Eye (tissue), 1 donor: ENCODE results near the gene BUD23.
"Not testable (repeated sequence)": the region's sequence is repeated elsewhere in the genome, so short reads cannot be mapped to it uniquely, and the experiment has no call there.

Experiments
- DNase-seq: peaks from one replicate; pipeline ENCODE4 v3.0.0-alpha.2; 2015

BUD23 gene, protein sequence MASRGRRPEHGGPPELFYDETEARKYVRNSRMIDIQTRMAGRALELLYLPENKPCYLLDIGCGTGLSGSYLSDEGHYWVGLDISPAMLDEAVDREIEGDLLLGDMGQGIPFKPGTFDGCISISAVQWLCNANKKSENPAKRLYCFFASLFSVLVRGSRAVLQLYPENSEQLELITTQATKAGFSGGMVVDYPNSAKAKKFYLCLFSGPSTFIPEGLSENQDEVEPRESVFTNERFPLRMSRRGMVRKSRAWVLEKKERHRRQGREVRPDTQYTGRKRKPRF

DNA sequence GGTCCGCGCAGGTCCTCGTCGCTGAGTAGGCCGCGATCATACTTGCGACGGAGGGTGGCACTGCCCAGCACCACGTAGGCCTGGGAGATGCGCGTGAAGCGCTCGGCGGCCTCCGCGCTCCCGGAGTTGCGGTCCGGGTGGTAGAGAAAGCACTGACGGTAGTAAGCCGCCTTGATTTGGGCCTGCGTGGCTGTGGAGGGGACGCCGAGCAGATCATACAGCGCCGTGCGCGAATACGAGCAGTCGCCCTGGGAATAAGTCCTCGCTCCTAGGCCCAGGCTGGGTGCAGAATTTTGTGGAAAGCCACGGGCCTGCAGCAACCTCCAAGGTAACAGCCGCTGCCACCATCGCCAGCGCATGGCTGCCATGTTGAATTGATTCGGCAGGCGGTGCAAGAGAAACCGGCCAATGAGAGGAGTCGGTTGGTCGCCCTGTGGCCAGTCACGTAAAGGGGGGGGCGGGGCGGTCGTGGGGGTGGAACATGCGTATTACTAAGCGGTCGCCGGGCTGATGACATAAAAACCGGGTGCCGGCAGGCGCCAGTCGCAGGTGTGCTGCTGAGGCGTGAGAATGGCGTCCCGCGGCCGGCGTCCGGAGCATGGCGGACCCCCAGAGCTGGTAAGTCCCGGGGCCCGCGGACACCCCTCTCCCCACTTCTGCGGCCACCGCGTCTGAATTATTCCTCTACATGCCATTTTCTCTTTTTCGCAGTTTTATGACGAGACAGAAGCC, at the start of gene BUD23, which contains the start of gene DNAJC30:
TSS of gene BUD23 (plus strand) at position 542 of the 732 bp plus-strand sequence. CDS start at position 571, 29 bp downstream.
TSS of gene DNAJC30 (minus strand) at position 398 of the 732 bp plus-strand sequence. CDS start at position 368, 30 bp downstream.
- DNase-seq: peak; percentile 97

GRCh38 chr7:73633844-73634243, 49.6 kb upstream of the BUD23 start:
- DNase-seq: no peak

- DNase-seq: no peak
Observed at GRCh38 chr7:73635428-73636200, 47.8 kb upstream of the BUD23 start.

DNA sequence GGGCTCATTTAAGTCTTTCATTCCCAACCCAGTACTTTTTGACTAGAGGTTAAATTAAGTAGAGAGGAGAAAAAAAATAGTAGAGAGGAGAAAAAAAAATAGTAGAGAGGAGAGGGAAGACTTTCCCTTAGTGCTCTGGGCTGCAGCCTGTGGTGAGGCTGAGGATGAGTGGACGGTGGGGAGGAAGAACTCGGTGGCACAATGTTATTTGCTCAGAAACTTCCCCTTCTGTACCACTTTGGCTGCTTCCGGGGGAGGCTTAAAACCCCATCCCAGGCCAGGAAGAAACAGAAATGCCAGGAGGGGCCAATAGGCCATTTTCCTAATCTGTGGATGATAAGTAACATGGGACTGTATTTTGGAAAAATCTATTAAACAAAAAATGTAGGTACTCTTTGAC, 44.5 kb upstream of the BUD23 start:
- DNase-seq: no peak

- no peak for DNase-seq
Observed at GRCh38 chr7:73642834-73643233, 40.6 kb upstream of the BUD23 start.

DNA sequence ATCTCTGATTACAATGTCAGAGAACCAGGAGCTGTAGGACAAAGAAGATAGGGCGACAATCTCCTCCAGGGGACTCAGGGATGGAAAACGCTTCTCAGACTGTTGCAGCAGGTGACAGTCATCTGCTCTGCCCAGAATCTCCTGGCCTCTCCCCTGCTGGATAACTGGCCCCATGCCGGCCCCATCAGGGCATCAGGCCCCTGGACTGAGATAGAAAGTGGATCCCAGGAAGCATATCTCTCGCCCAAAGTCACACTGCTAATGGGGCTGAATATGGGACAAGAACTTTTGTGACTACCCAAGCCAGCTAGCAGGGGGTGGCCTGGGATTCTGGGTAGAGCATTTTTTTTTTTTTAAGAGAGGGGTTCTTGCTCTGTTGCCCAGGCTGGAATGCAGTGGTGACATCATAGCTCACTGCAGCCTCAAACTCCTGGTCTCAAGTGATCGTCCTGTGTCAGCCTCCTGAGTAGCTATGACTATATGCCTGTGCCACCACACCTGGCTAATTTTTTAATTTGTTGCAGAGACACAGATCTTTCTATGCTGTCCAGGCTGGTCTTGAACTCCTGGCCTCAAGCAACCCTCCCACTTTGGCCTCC, 38.6 kb upstream of the BUD23 start:
- no peak for DNase-seq

DNA sequence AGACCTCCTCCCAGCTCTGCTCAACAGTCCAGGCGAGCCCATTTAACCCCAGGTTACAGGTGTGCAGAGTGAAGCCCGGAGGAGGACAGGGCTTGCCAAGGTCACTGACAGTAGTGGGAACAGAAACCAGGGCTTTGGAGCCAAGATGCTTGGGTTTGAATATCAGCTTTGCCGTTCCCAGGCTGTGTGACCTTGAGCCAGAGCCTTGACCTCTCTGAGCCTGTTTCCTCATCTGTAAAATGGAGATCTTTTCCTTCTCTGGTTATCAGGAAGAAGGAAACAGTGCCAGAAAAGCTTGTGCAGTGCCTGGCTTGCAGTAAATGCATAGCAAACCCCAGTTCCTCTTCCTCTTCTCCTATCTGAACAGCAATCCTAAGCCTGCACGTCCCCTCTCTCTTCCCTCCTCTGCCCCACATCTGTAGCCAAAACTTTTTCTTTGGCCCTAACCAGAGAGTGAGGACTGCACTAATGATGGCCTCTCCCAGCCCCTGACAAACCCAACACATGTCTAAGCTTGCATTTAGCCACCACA, 37.7 kb upstream of the BUD23 start:
- no peak for DNase-seq

DNA sequence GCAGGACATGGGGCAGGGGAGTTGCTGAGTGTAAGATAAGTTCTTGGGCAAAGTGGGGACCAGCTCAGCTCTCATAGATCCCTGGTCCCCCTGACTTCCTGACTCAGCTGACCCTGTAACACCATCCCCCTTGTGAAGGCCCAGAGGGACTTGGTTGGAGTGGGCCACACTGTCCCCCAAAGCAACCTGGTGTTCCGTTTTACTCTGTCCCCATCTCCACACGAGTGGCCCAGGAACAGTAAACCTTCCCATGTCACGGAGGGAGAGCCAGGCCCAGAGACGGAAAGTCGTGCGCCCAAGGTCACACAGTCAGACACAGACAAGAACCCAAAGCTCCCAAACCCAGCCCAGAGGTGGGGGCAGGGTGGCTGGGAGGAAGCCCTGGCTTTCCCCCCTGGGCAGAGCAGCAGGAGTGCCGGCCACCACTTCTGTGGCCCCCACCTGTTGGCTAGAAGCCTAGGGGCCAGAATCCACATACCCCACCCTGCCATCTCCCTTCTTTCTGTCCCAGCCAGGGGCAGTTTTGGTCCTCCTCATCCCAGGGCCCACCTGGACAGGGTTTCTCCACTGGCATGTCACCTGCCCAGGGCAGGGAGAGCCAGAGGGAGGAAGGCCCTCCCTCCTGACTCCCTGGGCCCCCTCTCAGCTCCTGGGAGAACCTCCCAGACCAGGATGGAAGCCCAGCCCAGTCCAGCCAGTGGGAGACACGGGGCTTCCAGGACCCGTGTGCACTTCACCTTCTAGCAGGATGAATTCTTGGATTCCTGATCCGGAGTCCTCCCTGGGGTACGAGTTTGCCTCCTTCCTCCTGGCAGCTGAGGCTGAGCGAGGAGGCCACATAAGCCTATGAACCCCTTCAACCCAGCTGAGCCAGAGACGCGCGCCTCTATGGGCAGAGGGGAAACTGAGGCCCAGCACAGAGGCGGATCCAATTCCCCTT, 36.3 kb upstream of the BUD23 start:
- no peak for DNase-seq

DNA sequence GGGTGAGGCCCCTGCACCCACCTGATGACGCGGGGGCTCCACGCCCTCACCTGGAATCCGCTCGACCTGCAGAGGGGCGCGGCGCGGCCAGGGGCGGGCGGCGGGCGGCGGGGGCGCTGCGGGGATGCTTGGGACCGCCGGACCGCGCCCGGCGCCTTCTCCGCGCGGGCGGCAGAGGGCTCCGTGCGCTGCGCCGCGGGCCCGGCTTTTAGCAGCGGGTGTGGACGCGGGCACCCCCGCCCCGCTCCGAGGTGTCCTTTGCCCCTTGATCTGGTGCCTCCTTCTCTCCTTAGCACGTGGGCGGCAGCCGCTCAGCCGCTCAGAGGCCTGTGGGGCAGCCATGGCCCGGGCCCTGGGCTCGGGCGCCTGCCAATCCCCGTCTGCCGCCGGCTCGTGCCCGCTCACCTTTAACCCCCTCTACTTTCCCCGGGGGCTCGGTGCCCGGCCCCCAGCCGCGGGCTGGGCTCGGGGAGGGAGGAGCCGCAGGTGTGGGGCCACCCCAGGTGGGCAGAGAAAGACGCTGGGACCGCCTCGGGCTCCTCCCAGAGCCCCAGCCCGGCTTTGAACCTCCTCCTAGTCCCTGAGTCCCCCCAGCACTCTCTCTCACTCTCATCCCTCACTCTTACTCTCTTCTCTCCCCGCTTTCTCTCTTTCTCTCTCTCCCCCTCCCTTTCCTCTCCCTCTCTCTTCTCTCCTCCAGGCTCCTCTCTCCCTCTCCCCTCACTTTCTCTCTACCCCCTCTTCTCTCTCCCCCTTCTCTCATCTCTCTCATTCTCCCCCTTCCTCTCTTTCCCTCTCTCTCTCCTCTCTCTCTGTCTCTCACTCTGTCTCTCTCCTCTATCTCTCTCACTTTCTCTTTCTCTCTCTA, 35.4 kb upstream of the BUD23 start:
- DNase-seq: peak; percentile 50

DNA sequence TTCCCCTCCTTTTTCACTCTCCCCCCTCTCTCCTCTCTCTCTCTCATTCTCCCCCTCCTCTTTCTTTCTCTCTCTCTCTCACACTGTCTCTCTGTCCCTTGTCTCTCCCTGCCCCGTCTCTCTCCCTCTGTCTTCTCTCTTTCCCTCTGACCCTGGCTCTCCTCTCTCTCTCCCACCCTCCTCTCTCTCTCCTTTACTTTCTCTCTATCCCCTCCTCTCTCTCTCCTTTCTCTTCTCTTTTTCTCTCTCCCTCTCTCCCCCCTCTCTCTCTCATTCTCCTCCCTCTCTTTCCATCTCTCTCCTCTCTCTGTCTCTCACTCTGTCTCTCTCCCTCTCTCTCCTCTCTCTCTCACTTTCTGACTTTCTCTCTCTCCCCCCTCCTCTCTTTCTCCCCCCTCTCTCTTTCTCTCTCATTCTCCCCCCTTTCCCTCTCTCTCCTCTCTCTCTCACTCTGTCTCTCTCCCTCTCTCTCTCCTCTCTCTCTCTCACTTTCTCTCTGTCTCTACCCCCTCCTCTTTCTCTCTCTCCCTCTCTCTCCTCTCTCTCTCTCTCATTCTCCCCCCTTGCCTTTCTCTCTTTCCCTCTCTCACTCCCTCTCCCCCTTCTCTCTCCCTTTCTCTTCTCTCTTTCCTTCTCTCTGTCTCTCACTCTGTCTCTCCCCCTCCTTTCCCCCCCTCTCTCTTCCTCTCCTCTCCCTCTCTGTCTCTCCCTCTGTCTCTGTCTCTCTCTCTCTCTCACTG, 34.6 kb upstream of the BUD23 start:
- no peak for DNase-seq

GRCh38 chr7:73649576-73649975, 33.8 kb upstream of the BUD23 start:
- no peak for DNase-seq

DNA sequence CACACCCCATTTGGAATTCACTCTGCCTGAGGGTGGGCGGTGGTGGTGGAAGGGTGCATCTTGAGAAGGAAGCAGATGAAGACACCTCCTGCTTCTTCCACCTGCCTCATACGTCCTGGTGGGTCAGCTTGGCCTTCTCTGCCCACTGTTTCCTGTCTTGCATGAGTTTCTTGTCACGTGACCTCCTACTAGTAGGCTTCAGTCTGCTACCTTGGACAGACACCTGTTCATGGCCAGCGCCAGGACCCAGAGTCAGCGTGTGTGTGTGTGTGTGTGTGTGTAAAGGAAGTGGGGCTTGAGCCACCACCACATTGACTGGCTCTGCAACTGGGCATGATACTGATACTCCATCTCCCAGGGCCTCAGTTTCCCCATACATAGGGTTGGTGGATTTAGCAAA, 32.9 kb upstream of the BUD23 start:
- DNase-seq: no peak

DNA sequence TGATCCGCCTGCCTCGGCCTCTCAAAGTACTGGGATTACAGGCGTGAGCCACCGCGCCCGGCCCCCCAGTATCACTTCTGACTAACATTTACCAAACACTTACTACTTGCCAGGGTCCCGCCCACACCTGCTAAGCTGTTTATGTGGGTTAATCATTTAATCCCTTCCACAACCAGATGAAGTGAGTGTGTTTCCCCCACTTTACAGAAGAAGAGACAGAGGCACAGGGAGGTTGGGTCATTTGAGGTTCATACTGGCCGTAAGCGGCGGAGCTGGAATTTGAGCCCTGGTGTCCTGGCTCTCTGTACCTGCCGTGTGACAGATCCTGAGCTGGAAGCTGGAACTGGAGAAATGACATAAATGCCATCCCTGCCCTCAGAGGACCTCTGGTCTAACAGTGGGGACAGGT, 30.9 kb upstream of the BUD23 start:
- DNase-seq: no peak

- not testable (repeated sequence) for DNase-seq
Observed at GRCh38 chr7:73655309-73655708, 28.1 kb upstream of the BUD23 start.

GRCh38 chr7:73659983-73660382, 23.4 kb upstream of the BUD23 start:
- DNase-seq: no peak

DNA sequence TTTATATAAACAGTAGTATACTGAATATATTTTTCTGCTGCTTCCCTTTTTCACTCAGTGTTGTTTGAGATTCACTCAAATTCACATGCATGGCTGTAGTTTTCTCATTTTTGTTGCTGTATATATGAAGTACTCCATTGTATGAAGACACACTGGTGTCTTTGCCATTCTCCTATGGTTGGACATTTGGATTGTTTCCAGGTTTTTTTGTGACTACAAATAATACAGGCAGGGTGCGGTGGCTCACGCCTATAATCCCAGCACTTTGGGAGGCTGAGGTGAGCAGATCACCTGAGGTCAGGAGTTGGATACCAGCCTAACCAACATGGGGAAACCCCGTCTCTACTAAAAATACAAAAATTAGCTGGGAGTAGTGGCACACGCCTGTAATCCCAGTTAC, 22.8 kb upstream of the BUD23 start:
- not testable (repeated sequence) for DNase-seq

GRCh38 chr7:73663033-73663432, 20.4 kb upstream of the BUD23 start:
- no peak for DNase-seq

- peak; percentile 97 for DNase-seq
Observed at GRCh38 chr7:73667344-73668102, 15.9 kb upstream of the BUD23 start, which contains the start of gene VPS37D. VPS37D (plus strand) TSS chr7:73667831; CDS start chr7:73667959, 128 bp downstream.
